ENCODE results near the gene ZNF385A. TPM values are rescaled to one million over a fixed set of nuclear protein-coding genes. Genes with fewer than 3 reads are reported as not detected.
A peak's percentile ranks its signal among the peaks of the same experiment; 100 is the strongest.

The ZNF385A gene
- total and polyA plus RNA-seq, 2 donors (not counting 3 experiments of a cell fraction or from before 2014, with no cell fraction given) = 1.6 to 7.9 TPM

DNA sequence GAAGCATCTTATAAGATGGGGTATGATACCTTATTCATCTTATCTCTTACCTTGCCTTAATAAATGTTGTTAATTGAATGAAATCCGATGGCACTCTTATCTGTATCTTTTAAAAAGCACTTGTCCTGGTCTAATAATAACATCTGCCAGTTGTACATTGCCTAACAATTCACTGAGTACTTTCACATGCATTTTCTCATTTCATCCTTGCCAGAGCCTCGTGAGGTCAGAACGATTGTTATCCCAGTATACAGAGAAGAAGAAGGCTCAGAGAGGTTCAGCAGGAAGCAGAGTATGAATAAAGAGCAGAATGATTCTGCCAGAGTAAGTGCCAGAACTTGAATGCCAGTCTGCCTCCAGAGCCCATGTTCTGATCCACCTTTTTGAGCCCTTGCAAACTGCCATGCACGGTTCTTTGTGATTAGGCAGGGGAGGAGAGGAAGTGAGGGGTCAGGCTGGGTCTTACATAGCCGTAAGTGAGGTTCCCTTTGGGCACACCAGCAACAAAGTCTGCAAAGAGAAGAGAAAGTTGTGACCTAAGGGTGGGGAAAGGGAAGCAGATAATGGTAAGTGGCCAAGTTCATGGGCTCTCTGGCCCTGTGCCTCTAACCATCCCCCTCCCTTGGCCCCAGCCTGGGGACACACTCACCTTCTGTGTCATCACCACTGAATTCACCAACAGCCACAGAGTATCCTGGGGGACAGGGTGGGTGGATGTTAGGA, 22.8 kb upstream of the ZNF385A start:
- Histone ChIP-seq H4K20me1 (replicated peaks; ENCODE audit: control insufficient read depth, extremely low read depth, insufficient read depth, low read length) (no peaks in the 10 kb centered on the region), H3K4me3 (replicated peaks in 1 of 3; ENCODE audit: insufficient read depth in 1 of 3, low read depth in 1 of 3, low read length in 3 of 3) (no peak overlapping the region), H3K4me1 (ENCODE audit: control insufficient read depth, extremely low read depth, insufficient read depth, low read length) (peaks cover 21% of the 10 kb centered on the region), H2AFZ (ENCODE audit: low read depth, low read length) (no peak overlapping the region), H3K27me3 (ENCODE audit: control insufficient read depth in 2 of 2, insufficient read depth in 2 of 2, low read length in 2 of 2) (no peaks in the 10 kb centered on the region), H3K27ac (ENCODE audit: insufficient read depth, low read depth, low read length) (no peak overlapping the region), H3K9me3 (replicated peaks; ENCODE audit: control insufficient read depth, insufficient read depth, low read length) (no peaks in the 10 kb centered on the region), H3K9me1 (replicated peaks; ENCODE audit: control insufficient read depth, extremely low read depth, insufficient read depth, low read length) (no peaks in the 10 kb centered on the region), H3K9ac (replicated peaks; ENCODE audit: extremely low read depth, insufficient read depth, low read length) (no peak overlapping the region), H3K4me2 (ENCODE audit: insufficient read depth, low read length) (no peak overlapping the region), H3K79me2 (ENCODE audit: control insufficient read depth, insufficient read depth, low read length) (peaks cover 91% of the 10 kb centered on the region), H3K36me3 (ENCODE audit: control insufficient read depth in 2 of 2, extremely low read depth in 1 of 2, insufficient read depth in 2 of 2, low read length in 2 of 2) (peaks cover 61 to 77% of the 10 kb centered on the region in 2 experiments)
- CTCF ChIA-PET = interaction anchor here (2.4 kb wide), 1 partner anchor 9 kb away, joined by 33 read pairs; no protein-coding TSS in a partner anchor
- intact Hi-C loops (cut with micrococcal nuclease) = no loop called here
- POLR2A ChIA-PET = no interaction called here
- DNase-seq (ENCODE audit: low read depth, low spot score) (no peak), FAIRE-seq (peak; percentile 69)
- dilution Hi-C loops (cut with MboI; ENCODE audit: extremely low pct_ligation_motif_present, low sequenced_read_pairs) = no loop called here
- no TSS peak for BruUV-seq (replicated peaks)
- no peak for TF ChIP-seq POLR2A (IDR thresholded peaks at IDR 0.05; ENCODE audit: low read depth, low read length)
- TF ChIP-seq, protein P1, sequence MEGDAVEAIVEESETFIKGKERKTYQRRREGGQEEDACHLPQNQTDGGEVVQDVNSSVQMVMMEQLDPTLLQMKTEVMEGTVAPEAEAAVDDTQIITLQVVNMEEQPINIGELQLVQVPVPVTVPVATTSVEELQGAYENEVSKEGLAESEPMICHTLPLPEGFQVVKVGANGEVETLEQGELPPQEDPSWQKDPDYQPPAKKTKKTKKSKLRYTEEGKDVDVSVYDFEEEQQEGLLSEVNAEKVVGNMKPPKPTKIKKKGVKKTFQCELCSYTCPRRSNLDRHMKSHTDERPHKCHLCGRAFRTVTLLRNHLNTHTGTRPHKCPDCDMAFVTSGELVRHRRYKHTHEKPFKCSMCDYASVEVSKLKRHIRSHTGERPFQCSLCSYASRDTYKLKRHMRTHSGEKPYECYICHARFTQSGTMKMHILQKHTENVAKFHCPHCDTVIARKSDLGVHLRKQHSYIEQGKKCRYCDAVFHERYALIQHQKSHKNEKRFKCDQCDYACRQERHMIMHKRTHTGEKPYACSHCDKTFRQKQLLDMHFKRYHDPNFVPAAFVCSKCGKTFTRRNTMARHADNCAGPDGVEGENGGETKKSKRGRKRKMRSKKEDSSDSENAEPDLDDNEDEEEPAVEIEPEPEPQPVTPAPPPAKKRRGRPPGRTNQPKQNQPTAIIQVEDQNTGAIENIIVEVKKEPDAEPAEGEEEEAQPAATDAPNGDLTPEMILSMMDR (IDR thresholded peaks at IDR 0.05; ENCODE audit: extremely low read depth in 1 of 2, insufficient read depth in 1 of 2, low read depth in 1 of 2, low read length in 2 of 2) = no peak
- peak; percentile 24 for TF ChIP-seq POLR2AphosphoS5 (IDR thresholded peaks at IDR 0.05; ENCODE audit: insufficient read depth, low read depth, low read length)

DNA sequence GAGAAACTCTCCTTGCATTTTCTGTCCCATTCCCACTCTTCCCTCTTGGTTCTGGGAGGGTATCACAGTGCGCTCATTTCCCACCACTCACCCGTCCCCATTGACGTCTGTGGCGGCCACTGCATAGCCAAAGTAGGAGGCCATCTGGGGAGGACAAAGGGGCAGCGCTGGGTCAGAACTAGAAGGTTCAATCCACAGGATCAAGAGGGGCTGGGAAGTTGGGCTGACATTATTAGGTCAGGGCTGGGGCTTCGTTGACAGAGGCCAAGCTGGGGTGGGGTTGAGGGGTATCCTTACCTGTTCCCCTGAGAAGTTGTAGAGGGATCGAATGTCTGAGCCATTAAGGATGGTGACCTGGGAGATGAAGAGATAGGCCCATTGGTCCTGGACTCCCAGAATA, 21.0 kb upstream of the ZNF385A start:
- Histone ChIP-seq H3K4me3 (replicated peaks in 1 of 3; ENCODE audit: insufficient read depth in 1 of 3, low read depth in 1 of 3, low read length in 3 of 3) (no peak overlapping the region), H3K79me2 (ENCODE audit: control insufficient read depth, insufficient read depth, low read length) (peaks cover 86% of the 10 kb centered on the region), H4K20me1 (replicated peaks; ENCODE audit: control insufficient read depth, extremely low read depth, insufficient read depth, low read length) (no peaks in the 10 kb centered on the region), H3K9me3 (replicated peaks; ENCODE audit: control insufficient read depth, insufficient read depth, low read length) (no peaks in the 10 kb centered on the region), H2AFZ (ENCODE audit: low read depth, low read length) (no peak overlapping the region), H3K9me1 (replicated peaks; ENCODE audit: control insufficient read depth, extremely low read depth, insufficient read depth, low read length) (no peaks in the 10 kb centered on the region), H3K9ac (replicated peaks; ENCODE audit: extremely low read depth, insufficient read depth, low read length) (no peak overlapping the region), H3K4me1 (ENCODE audit: control insufficient read depth, extremely low read depth, insufficient read depth, low read length) (peaks cover 9% of the 10 kb centered on the region), H3K27me3 (ENCODE audit: control insufficient read depth in 2 of 2, insufficient read depth in 2 of 2, low read length in 2 of 2) (no peaks in the 10 kb centered on the region), H3K27ac (ENCODE audit: insufficient read depth, low read depth, low read length) (no peak overlapping the region), H3K36me3 (ENCODE audit: control insufficient read depth in 2 of 2, extremely low read depth in 1 of 2, insufficient read depth in 2 of 2, low read length in 2 of 2) (peaks cover 78 to 83% of the 10 kb centered on the region in 2 experiments), H3K4me2 (ENCODE audit: insufficient read depth, low read length) (no peak overlapping the region)
- no TSS peak for BruUV-seq (replicated peaks)
- ChIA-PET POLR2A (interaction anchor here (1.0 kb wide), 1 partner anchor 27 kb away, joined by 3 read pairs; no protein-coding TSS in a partner anchor), CTCF (interaction anchor here (1.3 to 12.1 kb wide), 2 partner anchors 25 to 36 kb away, joined by 3 to 517 read pairs; no protein-coding TSS in a partner anchor)
- dilution Hi-C loops (cut with MboI; ENCODE audit: extremely low pct_ligation_motif_present, low sequenced_read_pairs) = no loop called here
- FAIRE-seq = peak; percentile 37
- intact Hi-C loops (cut with micrococcal nuclease) = no loop called here
- TF ChIP-seq JUN (IDR thresholded peaks at IDR 0.05; ENCODE audit: borderline replicate concordance, insufficient read depth, insufficient read length, low read depth) (no peak), EZH2 (IDR thresholded peaks at IDR 0.05; ENCODE audit: borderline replicate concordance, low read depth, low read length, severe bottlenecking) (no peak), FOS (IDR thresholded peaks at IDR 0.05; ENCODE audit: borderline replicate concordance, insufficient read depth, low read length) (no peak), GATA2 (IDR thresholded peaks at IDR 0.05; ENCODE audit: insufficient read depth, insufficient read length, low read depth, low read length) (no peak), POLR2AphosphoS5 (IDR thresholded peaks at IDR 0.05; ENCODE audit: insufficient read depth, low read depth, low read length) (no peak), POLR2A (IDR thresholded peaks at IDR 0.05; ENCODE audit: low read depth, low read length) (no peak), MYC (IDR thresholded peaks at IDR 0.05; ENCODE audit: low read depth, low read length) (no peak)
- TF ChIP-seq, protein P2, sequence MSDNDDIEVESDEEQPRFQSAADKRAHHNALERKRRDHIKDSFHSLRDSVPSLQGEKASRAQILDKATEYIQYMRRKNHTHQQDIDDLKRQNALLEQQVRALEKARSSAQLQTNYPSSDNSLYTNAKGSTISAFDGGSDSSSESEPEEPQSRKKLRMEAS (IDR thresholded peaks at IDR 0.05; ENCODE audit: insufficient read depth, insufficient read length) = no peak
- TF ChIP-seq, protein P1 (IDR thresholded peaks at IDR 0.05; ENCODE audit: extremely low read depth in 1 of 2, insufficient read depth in 1 of 2, low read depth in 1 of 2, low read length in 2 of 2) = no peak
- no peak for DNase-seq (ENCODE audit: low read depth, low spot score)

Measured in endothelial cell of umbilical vein (primary cell).